Stimulated activated CD4-positive, alpha-beta T cell treated with anti-CD3 and anti-CD28 coated beads, Interleukin-15, amount 100 ng/mL, for 24 hours (primary cell): ENCODE results near the gene DEDD2.

Experiments used
- DNase-seq: peaks from one replicate; pipeline ENCODE4 v3.0.0-alpha.2; 2020

DEDD2 gene

DNA sequence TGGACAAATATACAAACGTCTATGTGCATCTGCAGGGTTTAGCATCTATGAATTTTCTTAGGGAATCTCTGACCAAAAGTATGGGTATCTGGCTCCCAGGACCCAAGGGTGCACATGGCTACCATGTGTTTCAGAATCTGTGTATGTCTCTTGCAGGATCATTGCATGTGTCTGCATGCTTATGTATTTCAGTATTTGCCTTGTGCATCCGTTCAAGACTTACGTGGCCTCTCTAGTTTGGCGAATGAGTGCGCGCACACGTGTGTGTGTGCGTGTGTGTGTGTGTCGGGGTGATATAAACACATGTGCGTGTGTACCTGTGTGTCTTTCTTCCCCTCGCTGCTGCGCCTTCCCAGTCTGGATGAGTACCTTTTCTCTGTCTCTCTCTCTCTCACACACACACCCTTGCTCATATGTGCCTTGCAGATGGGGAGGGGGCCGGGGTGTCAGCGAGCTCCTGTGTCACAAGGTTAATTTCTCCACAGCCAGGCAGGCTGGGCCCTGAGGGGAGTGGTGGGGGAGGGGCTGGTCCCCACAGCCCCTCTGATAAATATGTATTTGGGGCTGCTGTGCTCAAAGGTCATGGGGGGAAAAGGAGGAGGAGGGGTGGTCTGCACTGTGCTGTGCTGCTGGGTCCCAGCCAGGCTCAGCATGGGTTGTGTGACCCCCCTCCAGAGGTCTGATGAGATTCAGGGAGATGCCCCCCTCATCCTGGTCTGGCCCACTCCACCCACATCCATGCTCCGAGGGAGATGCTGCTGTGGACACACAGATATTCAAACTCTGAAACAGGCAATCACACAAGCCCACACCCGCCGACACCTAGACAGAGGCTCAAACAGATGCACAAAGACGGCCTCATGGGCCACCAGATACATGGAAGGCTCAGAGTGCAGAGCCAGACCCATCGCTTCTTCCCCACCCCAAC lies 47.7 kb downstream of the DEDD2 start:
- DNase-seq, result no peak

- DNase-seq, result no peak
These were observed 49.3 kb downstream of the DEDD2 start for GRCh38 chr19:42168206-42168605.

DNA sequence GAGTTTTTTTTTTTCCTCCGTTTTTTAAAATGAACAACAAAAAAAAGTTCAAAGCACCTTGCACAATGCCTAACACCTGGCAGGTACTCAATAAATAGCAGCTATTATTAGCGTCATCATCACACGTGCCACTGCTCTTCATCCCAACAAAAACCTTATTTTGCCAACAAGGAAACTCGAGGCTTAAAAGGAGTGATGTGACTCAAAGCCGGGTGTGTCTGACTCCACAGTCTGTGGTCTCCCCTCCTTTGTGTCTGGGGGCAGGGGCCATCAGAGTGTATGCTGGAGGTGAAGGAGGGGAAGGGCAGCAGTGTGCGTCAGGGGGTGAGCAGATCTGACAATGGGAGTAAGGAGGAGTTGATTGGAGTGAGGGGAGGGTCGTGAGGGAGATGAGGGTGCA lies 51.2 kb downstream of the DEDD2 start:
- no peak for DNase-seq

- DNase-seq, result no peak
These were observed 52.3 kb downstream of the DEDD2 start for GRCh38 chr19:42165146-42165545.

DNA sequence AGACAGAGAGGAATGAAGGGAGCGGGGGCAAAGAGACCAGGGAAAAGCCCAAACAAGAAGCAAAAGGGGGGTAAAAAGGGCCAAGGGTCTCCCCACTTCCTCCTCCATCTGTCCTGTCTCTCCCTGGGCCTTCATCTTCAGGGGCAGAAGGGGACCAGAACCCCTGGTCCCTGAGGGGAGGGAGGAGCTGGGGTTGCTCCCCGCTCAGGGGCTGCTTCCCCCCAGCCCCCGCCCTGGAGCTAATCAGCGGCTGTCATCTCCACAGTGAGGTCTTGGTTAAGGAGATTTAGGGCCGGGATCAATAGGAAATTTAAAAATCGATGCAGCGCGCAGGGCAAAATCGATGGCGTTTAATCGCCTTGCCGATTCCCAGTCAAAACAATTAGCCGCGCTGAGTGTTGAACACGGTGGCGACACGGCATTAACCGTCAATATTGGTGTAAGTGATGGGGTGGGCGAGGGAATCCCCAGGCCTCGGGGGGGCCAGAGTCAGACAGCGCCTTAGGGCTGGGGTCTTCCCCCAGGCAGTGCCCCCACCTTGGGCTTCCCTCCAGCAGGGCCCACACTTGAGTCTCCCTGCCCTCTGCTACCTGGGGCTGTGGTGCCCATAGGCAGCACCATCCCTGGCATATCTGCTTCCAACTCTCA lies 55.7 kb downstream of the DEDD2 start:
- DNase-seq, result no peak

GRCh38 chr19:42159942-42160341 lies 57.5 kb downstream of the DEDD2 start:
- no peak for DNase-seq

DNA sequence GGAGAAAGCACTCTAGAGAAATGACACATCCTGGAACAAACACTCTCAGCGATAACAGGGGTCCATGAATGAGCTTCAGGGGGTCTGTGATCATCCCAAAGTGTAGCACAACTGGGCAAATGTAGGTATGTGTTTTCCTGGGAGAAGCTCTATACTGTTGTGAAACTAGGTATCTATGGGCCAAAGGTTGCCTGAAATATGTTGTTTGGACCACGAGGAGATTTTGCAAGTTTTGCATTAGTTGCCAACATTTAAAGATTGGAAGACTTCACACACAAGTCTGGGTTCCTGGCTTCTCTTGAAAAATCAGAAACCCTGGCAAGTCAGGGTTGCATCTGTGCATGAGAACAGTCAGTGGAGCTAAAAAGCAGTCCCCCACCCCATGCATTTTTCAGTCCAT lies 58.6 kb downstream of the DEDD2 start:
- no peak for DNase-seq

- DNase-seq, result no peak
These were observed 60.9 kb downstream of the DEDD2 start for GRCh38 chr19:42156571-42156970.

GRCh38 chr19:42155796-42156195 lies 61.7 kb downstream of the DEDD2 start:
- no peak for DNase-seq

GRCh38 chr19:42154471-42155323 lies 62.8 kb downstream of the DEDD2 start:
- DNase-seq, result no peak

DNA sequence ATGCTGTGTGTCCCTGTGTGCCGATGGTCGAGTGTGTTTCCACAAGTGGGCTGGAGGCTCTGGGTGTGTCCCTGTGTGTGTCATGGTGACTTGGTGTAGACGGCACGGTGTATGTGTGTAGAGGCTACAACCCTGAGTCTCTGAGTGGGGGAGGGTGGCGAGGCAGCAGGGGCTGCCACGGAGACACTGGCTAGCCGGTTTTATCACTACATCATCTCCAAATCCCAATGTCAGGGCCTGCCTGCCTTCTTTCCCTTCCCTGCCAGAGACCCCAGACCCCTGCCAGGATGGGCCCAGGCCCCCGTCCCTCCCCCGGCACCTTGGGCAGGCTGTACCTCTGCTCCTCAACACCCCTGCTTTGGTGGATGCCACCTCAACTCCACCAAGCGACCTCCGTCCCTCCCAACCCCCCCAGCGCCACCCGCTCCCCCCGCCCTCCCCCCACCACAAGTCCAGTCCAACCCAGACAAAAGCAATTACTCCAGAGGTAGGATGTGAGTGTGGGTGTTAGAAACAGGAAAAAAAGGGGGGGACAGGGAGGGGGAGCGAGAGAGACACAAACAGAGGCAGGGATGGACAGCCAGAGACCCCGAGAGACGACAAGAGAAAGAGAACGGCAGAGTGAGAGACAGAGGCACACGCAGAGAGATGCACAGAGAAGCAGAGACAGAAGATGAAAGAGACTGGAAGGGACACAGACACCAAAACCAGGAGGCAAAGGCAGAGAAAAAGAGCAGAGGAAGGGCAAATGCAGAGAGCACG lies 63.6 kb downstream of the DEDD2 start:
- no peak for DNase-seq

DNA sequence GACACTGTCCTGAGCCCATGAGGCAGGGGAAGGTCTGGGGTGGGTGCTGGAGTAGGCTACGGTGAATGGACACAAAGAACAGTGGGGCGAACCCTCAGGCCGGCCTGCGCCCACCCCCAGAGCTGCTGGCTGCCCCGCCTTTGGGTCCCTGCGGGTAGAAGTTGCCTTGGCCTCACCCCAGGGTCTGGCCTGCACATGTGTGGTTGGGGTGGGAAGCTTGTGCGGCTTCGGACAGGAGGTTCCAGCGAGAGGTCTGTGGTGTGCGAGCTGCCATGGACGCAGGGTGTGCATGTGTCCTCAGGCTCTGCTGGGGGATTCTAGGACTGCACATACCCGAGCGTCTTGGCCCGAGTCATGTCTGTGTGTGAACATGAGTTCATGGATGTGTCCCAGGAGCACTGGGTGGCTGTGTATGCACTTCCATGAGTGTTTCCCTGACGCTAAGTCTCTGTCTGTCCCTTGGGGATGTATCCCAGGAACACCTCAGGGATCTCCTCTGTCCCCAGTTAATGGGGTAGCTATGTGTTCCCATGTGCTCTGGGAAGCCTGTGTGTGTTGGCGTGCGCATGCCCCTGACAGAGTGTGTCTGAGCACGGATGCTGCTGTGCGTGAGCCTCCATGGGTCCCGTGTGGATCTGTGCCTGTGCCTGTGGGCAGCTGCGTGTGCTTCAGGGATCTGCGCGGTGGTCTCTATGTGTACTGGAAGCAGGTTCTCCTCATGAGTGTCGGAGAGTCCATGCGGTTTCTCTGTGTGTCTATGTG lies 64.4 kb downstream of the DEDD2 start:
- no peak for DNase-seq

GRCh38 chr19:42151782-42152684 lies 65.4 kb downstream of the DEDD2 start:
- no peak for DNase-seq

DNA sequence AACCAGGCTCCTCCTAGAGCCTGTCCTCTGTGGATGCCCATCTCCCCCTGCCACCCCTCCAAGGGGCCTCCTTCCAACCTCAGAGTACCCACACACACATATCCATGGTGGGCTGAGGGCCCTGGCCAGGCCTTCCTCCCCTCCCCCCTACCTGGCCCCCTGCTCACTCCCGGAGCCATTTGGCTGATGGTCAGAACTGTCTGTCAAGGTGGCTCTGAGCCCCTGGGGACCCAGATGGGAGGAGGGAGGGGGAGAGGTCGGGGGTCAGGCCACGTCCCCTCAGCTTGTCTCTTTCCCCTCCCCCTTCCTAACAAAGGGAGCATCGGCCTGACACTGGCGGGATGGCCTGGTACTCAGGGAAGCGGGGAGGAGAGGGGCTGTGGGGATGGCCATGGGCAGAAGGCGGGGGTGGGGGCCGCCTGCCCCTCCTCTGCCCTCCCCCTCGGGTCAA lies 66.5 kb downstream of the DEDD2 start:
- no peak for DNase-seq

DNA sequence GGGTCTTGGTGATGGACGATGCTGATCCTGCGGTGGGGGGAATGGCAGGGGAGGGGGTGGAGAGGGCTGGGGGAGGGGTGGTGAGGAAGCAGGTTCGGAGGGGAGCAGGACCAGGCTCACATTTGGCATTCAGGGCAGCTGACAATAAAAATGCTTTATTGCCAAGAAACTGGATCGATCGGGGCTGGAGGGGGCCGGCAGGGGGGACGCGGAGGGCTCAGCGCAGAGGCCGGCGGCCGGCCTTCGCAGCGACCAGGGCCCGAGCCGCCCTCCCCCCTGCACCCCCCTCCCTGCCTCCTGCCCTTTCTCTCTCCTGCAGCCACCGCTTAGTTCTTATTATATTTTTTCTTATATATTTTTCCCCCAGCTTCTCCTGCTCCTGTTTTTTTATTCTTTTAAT lies 67.1 kb downstream of the DEDD2 start:
- DNase-seq, result no peak

DNA sequence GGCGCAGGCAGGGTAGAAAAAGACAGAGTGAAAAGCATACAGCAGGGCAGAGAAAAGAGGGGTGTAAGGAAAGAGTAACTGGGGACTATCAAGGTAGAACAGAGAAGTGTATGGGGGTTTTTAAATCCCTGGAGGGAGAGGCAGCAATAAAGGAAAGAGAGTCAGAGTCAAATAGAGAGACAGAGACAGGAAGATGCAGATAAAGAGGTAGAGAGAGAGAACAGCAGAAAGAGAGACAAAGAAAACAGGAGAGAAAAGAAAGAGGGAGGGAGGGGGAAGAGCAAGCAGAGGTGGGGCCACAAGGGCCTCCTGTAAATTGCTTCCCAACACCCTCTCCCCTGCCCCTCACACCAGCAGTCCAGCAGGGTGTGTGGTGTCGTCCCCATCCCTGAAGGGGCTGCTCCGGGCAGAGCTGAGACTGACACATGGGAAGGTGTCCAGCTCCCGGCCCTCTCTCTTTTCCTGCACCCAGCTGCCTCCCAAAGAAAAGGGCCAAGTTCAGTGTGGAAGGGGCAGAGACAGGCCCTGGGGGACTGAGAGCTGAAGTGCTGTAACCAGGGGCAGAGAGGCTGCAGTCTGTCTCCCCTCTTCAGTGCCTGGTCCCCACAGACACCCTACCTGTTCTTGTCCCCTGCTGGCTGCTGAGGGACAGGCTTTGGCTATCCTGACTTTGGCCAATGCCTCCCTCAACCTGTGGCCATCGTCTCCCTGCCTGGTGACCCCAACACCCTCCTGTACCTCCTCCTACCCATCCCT lies 67.9 kb downstream of the DEDD2 start:
- DNase-seq, result no peak
